K562 (cell line): Measurements from ENCODE around the gene LRRK1. TPM values are rescaled to one million over a fixed set of nuclear protein-coding genes. Genes with fewer than 3 reads are reported as not detected.

Source experiments
- ATAC-seq: fragments of 200-7000 bp; cut with Tn5 transposase; 3 replicates; pipeline ENCODE4 v1.9.1; 2020; ENCODE audit warnings: moderate library complexity
- BruUV-seq: library from RNA; stranded (reverse); fragments of 400-500 nt; replicated peaks from 2 replicates; lab custom pipeline; 2021; lab: Mats Ljungman, UMichigan
- CTCF ChIA-PET: fragments of 300-600 bp; formaldehyde crosslinking; extraction: SDS; loops from one replicate; lab custom pipeline; 2021; ENCODE audit warnings: low intra/inter-chr PET ratio; lab: Yijun Ruan, JAX
- POLR2A ChIA-PET: fragments of 300-600, 350-650 bp; sonication (Branson Sonifier 250); formaldehyde crosslinking; extraction: SDS; loops from one replicate; lab custom pipeline; 2021; ENCODE audit warnings: antibody characterized with exemption, inconsistent platforms; lab: Yijun Ruan, JAX
- DNase-seq, 4 experiments: peaks; one replicate each; pipeline versions ENCODE4 v3.0.0 to v3.0.0-alpha.2; 2011 to 2018; ENCODE audit warnings: low spot score in 3 of 4, mixed read lengths in 3 of 4; ENCODE audit errors: extremely low read depth in 1 of 4
- FAIRE-seq: peaks from 2 replicates; lab custom pipeline; 2011; peaks lifted over from hg19 to GRCh38; lab: Jason Lieb, UNC
- H2AFZ ChIP-seq: 2 replicates; pipeline ENCODE4 v1.6.0; 2011; ENCODE audit warnings: low read depth, low read length, control low read depth, inconsistent platforms
- H3K27ac ChIP-seq: fragments of 200-600 bp; 3 replicates; pipeline ENCODE4 v1.8.0; 2011; ENCODE audit warnings: low read depth, mild to moderate bottlenecking, control low read depth, inconsistent platforms, low read length, moderate library complexity, mixed read lengths; ENCODE audit errors: extremely low read depth
- H3K27me3 ChIP-seq, 2 experiments: fragments of 300-600 bp in 1 of 2; 2 replicates in 1 of 2; 3 replicates in 1 of 2; pipeline versions ENCODE4 v1.6.0 to v1.8.0; 2011; ENCODE audit warnings: inconsistent platforms in 2 of 2, low read length in 2 of 2, mild to moderate bottlenecking in 1 of 2, mixed read lengths in 1 of 2, moderate library complexity in 1 of 2; ENCODE audit not compliant: control insufficient read depth in 2 of 2, insufficient read depth in 2 of 2
- H3K36me3 ChIP-seq: fragments of 300-600 bp; 3 replicates; pipeline ENCODE4 v1.8.0; 2011; ENCODE audit warnings: mild to moderate bottlenecking, low read length, inconsistent platforms; ENCODE audit not compliant: control insufficient read depth, insufficient read depth
- H3K4me1 ChIP-seq, 2 experiments: fragments of 200-600 bp in 1 of 2; replicated peaks in 1 of 2; 2 replicates in 1 of 2; 3 replicates in 1 of 2; pipeline versions ENCODE4 v1.5.1 to v1.8.0; 2011; ENCODE audit warnings: inconsistent platforms in 2 of 2, low read length in 2 of 2, mild to moderate bottlenecking in 1 of 2, mixed read lengths in 1 of 2, moderate library complexity in 1 of 2; ENCODE audit not compliant: control insufficient read depth in 2 of 2, insufficient read depth in 2 of 2
- H3K4me2 ChIP-seq: 2 replicates; pipeline ENCODE4 v1.6.1; 2011; ENCODE audit warnings: low read length, control low read depth, inconsistent platforms, mixed read lengths; ENCODE audit not compliant: insufficient read depth
- H3K4me3 ChIP-seq: fragments of 200-600 bp; sonication (generic), shearing (Covaris generic); 2 replicates; pipeline ENCODE4 v1.5.1; 2016; ENCODE audit warnings: control low read depth, inconsistent platforms
- H3K79me2 ChIP-seq: fragments of 200-600 bp; 3 replicates; pipeline ENCODE4 v1.8.0; 2011; ENCODE audit warnings: low read length, inconsistent platforms; ENCODE audit not compliant: control insufficient read depth, insufficient read depth
- H3K9ac ChIP-seq, 2 experiments: 2 replicates each; pipeline versions ENCODE4 v1.6.0 to v1.6.1; 2011; ENCODE audit warnings: low read depth in 2 of 2, low read length in 2 of 2, control low read depth in 1 of 2, inconsistent platforms in 1 of 2, mild to moderate bottlenecking in 1 of 2, mixed read lengths in 1 of 2; ENCODE audit not compliant: insufficient read depth in 1 of 2
- H3K9me1 ChIP-seq: one replicate; pipeline ENCODE4 v1.6.0; 2011; ENCODE audit warnings: inconsistent platforms, mild to moderate bottlenecking, low read length, moderate library complexity; ENCODE audit not compliant: control insufficient read depth, insufficient read depth
- H3K9me3 ChIP-seq: replicated peaks from 2 replicates; pipeline ENCODE4 v1.5.1; 2011; ENCODE audit warnings: low read depth, low read length, inconsistent platforms; ENCODE audit not compliant: control insufficient read depth, insufficient read depth
- H4K20me1 ChIP-seq: replicated peaks from 2 replicates; pipeline ENCODE4 v1.6.1; 2011; ENCODE audit warnings: low read length, inconsistent platforms, mixed read lengths; ENCODE audit not compliant: control insufficient read depth, insufficient read depth
- BCLAF1 ChIP-seq, 2 experiments: fragments of 450-650 bp in 1 of 2; IDR thresholded peaks; 2 replicates each; pipeline ENCODE4 v1.6.1; 2011 to 2017; ENCODE audit warnings: low read depth in 2 of 2, antibody characterized with exemption in 1 of 2, borderline replicate concordance in 1 of 2, low read length in 1 of 2, mild to moderate bottlenecking in 1 of 2, mixed read lengths in 1 of 2; ENCODE audit not compliant: control insufficient read depth in 1 of 2
- CTCF ChIP-seq, 3 experiments: IDR thresholded peaks in 2 of 3; conservative IDR thresholded peaks in 1 of 3; 2 replicates each; pipeline ENCODE4 v1.5.1; 2011 to 2012; ENCODE audit warnings: low read length in 3 of 3, mild to moderate bottlenecking in 3 of 3, control low read depth in 2 of 3, improper control_type of control experiment in 1 of 3, inconsistent platforms in 1 of 3, low read depth in 1 of 3, mixed read lengths in 1 of 3, moderate library complexity in 1 of 3; ENCODE audit not compliant: insufficient read depth in 2 of 3
- in situ Hi-C: fragments of 300-500 bp; cut with MboI; formaldehyde crosslinking; loops from 4 replicates; pipeline ENCODE4 v1.15.0; 2018; ENCODE audit warnings: inconsistent platforms, mixed read lengths
- intact Hi-C: fragments of 100-400 bp; cut with micrococcal nuclease; formaldehyde crosslinking; loops from 2 replicates; pipeline ENCODE4 v1.14.2; 2022
- polyA plus RNA-seq, 8 experiments: library from polyadenylated mRNA; depleted of rRNA in 4 of 8; stranded (reverse) in 5 of 8; unstranded in 3 of 8; fragments of >200 nt; fragmentation: Nextera tagmentation in 2 of 8; fragmentation: Illumina TruSeq in 1 of 8; extraction: Ambion mirVana in 2 of 8; extraction: Trizol in 1 of 8; gene quantifications; 2 replicates each; pipeline versions ENCODE4 v1.2.1 to v1.2.3, GENCODE V29; 2011 to 2014; ENCODE audit warnings: inconsistent platforms in 1 of 8, missing spikeins in 1 of 8
- total RNA-seq, 7 experiments: library from RNA; depleted of rRNA in 6 of 7; stranded (reverse); fragments of >200 nt in 6 of 7; fragmentation: Illumina TruSeq in 2 of 7; extraction: Trizol in 2 of 7; gene quantifications; 2 replicates each; pipeline versions ENCODE4 v1.2.1 to v1.2.3, GENCODE V29; 2011 to 2021; ENCODE audit warnings: low replicate concordance in 1 of 7

Gene LRRK1
- total and polyA plus RNA-seq, 9 of the 15 experiments (the other 6 are each of a cell fraction or from before 2014, with no cell fraction given), result 0.01 to 1.5 (median 0.11) TPM

- no peaks in the 10 kb centered on the region for H3K4me1 ChIP-seq
- no TSS peak for BruUV-seq
- in situ Hi-C loops (no loop called here), intact Hi-C loops (no loop called here)
- no peaks in the 10 kb centered on the region for H3K9me1 ChIP-seq
- H3K9ac ChIP-seq, result no peak overlapping the region
- no peak for DNase-seq
- no peaks in the 10 kb centered on the region for H4K20me1 ChIP-seq
- ChIA-PET POLR2A (no interaction called here), CTCF (no interaction called here)
- H3K36me3 ChIP-seq, result no peaks in the 10 kb centered on the region
- peak; percentile 67 for ATAC-seq
- no peaks in the 10 kb centered on the region for H3K79me2 ChIP-seq
- no peak overlapping the region for H2AFZ ChIP-seq
- peaks cover 2 to 28% of the 10 kb centered on the region in 2 experiments for H3K27me3 ChIP-seq
- TF ChIP-seq BCLAF1 (IDR thresholded peaks at IDR 0.05; ENCODE audit: borderline replicate concordance in 1 of 2, control insufficient read depth in 1 of 2, low read depth in 2 of 2, low read length in 1 of 2) (no peak), CTCF (IDR thresholded peaks at IDR 0.05 in 2 of 3, conservative IDR thresholded peaks at IDR 0.05 in 1 of 3; ENCODE audit: insufficient read depth in 2 of 3, low read depth in 1 of 3, low read length in 3 of 3) (peak in 2 of 3 experiments; percentile 10 to 20; a peak in 1 of 6 replicates)
- H3K9me3 ChIP-seq, result no peaks in the 10 kb centered on the region
- H3K27ac ChIP-seq, result no peak overlapping the region
- H3K4me3 ChIP-seq, result no peak overlapping the region
- FAIRE-seq, result no peak
- no peak overlapping the region for H3K4me2 ChIP-seq
Measured at GRCh38 chr15:100934726-100935125, 15.6 kb downstream of the LRRK1 start.
